PC-3 (cell line): ENCODE measurements around the gene ZNF512B.
A peak's percentile ranks its signal among the peaks of the same experiment; 100 is the strongest.

Experiments used
- EZH2 ChIP-seq: fragments of 300-600 bp; sonication (generic); IDR thresholded peaks from one replicate; pipeline ENCODE4 v1.6.1; 2017; ENCODE audit warnings: antibody characterized with exemption, mild to moderate bottlenecking, low read length; ENCODE audit not compliant: unreplicated experiment
- EZH2phosphoT487 ChIP-seq: fragments of 300-600 bp; sonication (generic); IDR thresholded peaks from 2 replicates; pipeline ENCODE4 v1.6.1; 2018; ENCODE audit warnings: mild to moderate bottlenecking, antibody characterized with exemption, low read length, borderline replicate concordance
- TF ChIP-seq, protein P1 (sequence below): fragments of 300-600 bp; sonication (generic); conservative IDR thresholded peaks from 2 replicates; pipeline ENCODE4 v1.5.1; 2017; ENCODE audit warnings: antibody characterized with exemption, low read depth, mild to moderate bottlenecking, low read length

GRCh38 chr20:63955281-63955826 lies 14.4 kb downstream of the ZNF512B start:
- TF ChIP-seq, protein P1, sequence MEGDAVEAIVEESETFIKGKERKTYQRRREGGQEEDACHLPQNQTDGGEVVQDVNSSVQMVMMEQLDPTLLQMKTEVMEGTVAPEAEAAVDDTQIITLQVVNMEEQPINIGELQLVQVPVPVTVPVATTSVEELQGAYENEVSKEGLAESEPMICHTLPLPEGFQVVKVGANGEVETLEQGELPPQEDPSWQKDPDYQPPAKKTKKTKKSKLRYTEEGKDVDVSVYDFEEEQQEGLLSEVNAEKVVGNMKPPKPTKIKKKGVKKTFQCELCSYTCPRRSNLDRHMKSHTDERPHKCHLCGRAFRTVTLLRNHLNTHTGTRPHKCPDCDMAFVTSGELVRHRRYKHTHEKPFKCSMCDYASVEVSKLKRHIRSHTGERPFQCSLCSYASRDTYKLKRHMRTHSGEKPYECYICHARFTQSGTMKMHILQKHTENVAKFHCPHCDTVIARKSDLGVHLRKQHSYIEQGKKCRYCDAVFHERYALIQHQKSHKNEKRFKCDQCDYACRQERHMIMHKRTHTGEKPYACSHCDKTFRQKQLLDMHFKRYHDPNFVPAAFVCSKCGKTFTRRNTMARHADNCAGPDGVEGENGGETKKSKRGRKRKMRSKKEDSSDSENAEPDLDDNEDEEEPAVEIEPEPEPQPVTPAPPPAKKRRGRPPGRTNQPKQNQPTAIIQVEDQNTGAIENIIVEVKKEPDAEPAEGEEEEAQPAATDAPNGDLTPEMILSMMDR = peak; percentile 62
- TF ChIP-seq EZH2 = no peak
- TF ChIP-seq EZH2phosphoT487 = no peak
